ENCODE data around the gene ANK2. TPM values are rescaled to one million over a fixed set of nuclear protein-coding genes. Genes with fewer than 3 reads are reported as not detected.
A peak's percentile ranks its signal among the peaks of the same experiment; 100 is the strongest.

ANK2 gene
- total and polyA plus RNA-seq, 2 of the 13 experiments (the other 11 are each of a cell fraction or from before 2014, with no cell fraction given): 2.7 to 15.1 TPM

DNA sequence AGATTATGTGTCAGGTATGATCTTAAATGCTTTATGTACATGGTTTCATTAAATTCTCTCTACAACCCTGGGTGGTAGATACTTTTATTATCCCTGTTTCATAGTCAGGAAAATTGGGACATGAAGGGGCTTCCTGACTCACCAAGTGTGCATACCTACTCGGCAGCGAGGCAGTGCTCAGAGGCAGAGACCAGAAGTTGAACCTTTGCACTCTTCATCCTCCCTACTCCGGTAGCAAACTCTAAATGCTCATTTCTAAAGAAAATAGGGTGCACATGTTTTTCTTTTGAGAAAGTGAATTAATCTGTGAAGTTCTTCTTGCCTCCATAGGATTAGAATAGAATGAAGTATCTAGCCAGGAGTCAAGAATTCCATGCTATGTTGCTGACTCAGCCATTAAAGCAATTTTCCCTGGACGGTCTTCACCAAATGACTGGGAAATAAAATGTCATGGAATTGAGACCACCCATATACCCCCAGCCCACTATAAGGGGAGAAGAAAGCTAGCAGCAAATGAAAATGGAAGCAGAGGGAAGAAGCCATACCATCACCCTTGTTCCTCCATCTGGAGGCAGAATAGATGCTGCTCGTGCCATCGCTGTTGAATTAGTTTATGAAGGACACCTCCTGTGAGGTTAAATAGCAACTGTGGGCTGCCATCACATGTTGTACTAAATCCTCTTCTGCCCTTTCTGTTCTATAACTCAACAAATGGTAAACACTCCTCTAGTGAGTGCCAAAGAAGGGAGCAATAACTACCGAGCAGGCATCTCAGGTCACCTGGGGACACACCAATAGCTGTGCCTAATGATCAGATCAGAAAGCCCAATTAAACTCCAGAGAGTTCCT, 356.6 kb downstream of the ANK2 start (continued):
- TF ChIP-seq HHEX (CRISPR knock-in tag; IDR thresholded peaks at IDR 0.05): no peak
- TF ChIP-seq NFKBIZ (CRISPR knock-in tag; IDR thresholded peaks at IDR 0.05): no peak
- no peak for TF ChIP-seq CBX1 (IDR thresholded peaks at IDR 0.05; ENCODE audit: low read depth)
- TF ChIP-seq, protein P1, sequence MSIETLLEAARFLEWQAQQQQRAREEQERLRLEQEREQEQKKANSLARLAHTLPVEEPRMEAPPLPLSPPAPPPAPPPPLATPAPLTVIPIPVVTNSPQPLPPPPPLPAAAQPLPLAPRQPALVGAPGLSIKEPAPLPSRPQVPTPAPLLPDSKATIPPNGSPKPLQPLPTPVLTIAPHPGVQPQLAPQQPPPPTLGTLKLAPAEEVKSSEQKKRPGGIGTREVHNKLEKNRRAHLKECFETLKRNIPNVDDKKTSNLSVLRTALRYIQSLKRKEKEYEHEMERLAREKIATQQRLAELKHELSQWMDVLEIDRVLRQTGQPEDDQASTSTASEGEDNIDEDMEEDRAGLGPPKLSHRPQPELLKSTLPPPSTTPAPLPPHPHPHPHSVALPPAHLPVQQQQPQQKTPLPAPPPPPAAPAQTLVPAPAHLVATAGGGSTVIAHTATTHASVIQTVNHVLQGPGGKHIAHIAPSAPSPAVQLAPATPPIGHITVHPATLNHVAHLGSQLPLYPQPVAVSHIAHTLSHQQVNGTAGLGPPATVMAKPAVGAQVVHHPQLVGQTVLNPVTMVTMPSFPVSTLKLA (IDR thresholded peaks at IDR 0.05): no peak
- TF ChIP-seq ZNF292 (CRISPR knock-in tag; IDR thresholded peaks at IDR 0.05; ENCODE audit: borderline replicate concordance, low read depth): no peak

DNA sequence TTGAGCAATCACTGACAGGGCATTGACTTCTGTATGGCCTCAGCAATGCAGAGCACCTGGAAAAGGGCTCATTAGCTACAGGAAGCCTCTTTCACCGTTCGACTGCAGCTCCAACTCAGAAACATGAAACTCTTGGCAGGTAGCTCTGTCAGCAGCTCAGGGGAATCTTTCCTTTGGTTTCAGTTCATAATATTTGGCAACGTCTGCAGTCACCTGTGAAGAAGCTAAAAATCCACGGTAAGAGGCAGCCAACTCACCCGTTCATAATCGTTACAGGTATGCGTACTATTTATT, 357.2 kb downstream of the ANK2 start:
- WGBS (ENCODE audit: low lambda C conversion rate): 11% methylated on average over 7 of the region's 7 CpGs
- in situ Hi-C loops (cut with HindIII; ENCODE audit: extremely low pct_ligation_motif_present, low pct_unique_long_range_greater_than_20kb): no loop called here
- H3K27ac ChIP-seq (ENCODE audit: extremely low read length, insufficient read depth, low read length): peak overlapping the region; percentile 4
- no TSS peak for BruUV-seq (replicated peaks)
- H3K4me3 ChIP-seq (replicated peaks in 1 of 3; ENCODE audit: insufficient read depth in 1 of 3, low read depth in 2 of 3, low read length in 3 of 3): peak overlapping the region in 2 of 3 experiments; percentile 11 to 13; a peak in 1 of 6 replicates
- FAIRE-seq (no peak), ATAC-seq (0 out of 3 replicates have a peak, but pooled peaks have one; percentile 7), DNase-seq (ENCODE audit: low spot score) (no peak)
- H3K9me3 ChIP-seq (ENCODE audit: low read length): no peaks in the 10 kb centered on the region
- intact Hi-C loops (cut with micrococcal nuclease; ENCODE audit: unreplicated experiment): no loop called here
- H3K4me1 ChIP-seq (ENCODE audit: insufficient read depth, low read length): peaks cover 56% of the 10 kb centered on the region
- no peaks in the 10 kb centered on the region for H4K20me1 ChIP-seq (ENCODE audit: insufficient read depth, low read length)
- no peaks in the 10 kb centered on the region for H3K79me2 ChIP-seq (ENCODE audit: insufficient read depth, low read length)
- no peaks in the 10 kb centered on the region for H3K27me3 ChIP-seq (ENCODE audit: control insufficient read depth in 1 of 2, insufficient read depth in 2 of 2, low read length in 2 of 2)
- ChIA-PET CTCF (ENCODE audit: low intra/inter-chr PET ratio, low total read pairs) (no interaction called here), POLR2A (no interaction called here)
- H2AFZ ChIP-seq (ENCODE audit: low read length): no peak overlapping the region
- 0 out of 2 replicates have a peak overlapping the region, but pooled peaks have one; percentile 5 for H3K9ac ChIP-seq (ENCODE audit: insufficient read depth, low read depth, low read length)
- peak overlapping the region; percentile 65 for H3K4me2 ChIP-seq (ENCODE audit: low read depth, low read length)
- TF ChIP-seq RAD51 (IDR thresholded peaks at IDR 0.05; ENCODE audit: borderline replicate concordance): no peak
- TF ChIP-seq KLF12 (CRISPR knock-in tag; IDR thresholded peaks at IDR 0.05; ENCODE audit: borderline replicate concordance): no peak
- TF ChIP-seq PITX1 (CRISPR knock-in tag; IDR thresholded peaks at IDR 0.05): no peak
- TF ChIP-seq ZNF260 (CRISPR knock-in tag; IDR thresholded peaks at IDR 0.05; ENCODE audit: borderline replicate concordance, low read depth): no peak
- TF ChIP-seq IKZF1 (IDR thresholded peaks at IDR 0.05): no peak
- no peak for TF ChIP-seq PAWR (CRISPR knock-in tag; IDR thresholded peaks at IDR 0.05; ENCODE audit: borderline replicate concordance)
- TF ChIP-seq THYN1 (CRISPR knock-in tag; IDR thresholded peaks at IDR 0.05; ENCODE audit: borderline replicate concordance, low read depth): no peak
- no peak for TF ChIP-seq HOXA5 (CRISPR knock-in tag; IDR thresholded peaks at IDR 0.05)
- TF ChIP-seq, protein P2, sequence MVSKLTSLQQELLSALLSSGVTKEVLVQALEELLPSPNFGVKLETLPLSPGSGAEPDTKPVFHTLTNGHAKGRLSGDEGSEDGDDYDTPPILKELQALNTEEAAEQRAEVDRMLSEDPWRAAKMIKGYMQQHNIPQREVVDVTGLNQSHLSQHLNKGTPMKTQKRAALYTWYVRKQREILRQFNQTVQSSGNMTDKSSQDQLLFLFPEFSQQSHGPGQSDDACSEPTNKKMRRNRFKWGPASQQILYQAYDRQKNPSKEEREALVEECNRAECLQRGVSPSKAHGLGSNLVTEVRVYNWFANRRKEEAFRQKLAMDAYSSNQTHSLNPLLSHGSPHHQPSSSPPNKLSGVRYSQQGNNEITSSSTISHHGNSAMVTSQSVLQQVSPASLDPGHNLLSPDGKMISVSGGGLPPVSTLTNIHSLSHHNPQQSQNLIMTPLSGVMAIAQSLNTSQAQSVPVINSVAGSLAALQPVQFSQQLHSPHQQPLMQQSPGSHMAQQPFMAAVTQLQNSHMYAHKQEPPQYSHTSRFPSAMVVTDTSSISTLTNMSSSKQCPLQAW (CRISPR knock-in tag; IDR thresholded peaks at IDR 0.05): no peak
- TF ChIP-seq NFYB (CRISPR knock-in tag; IDR thresholded peaks at IDR 0.05): no peak
- TF ChIP-seq ZMYM2 (CRISPR knock-in tag; IDR thresholded peaks at IDR 0.05): no peak
- TF ChIP-seq ETV5 (CRISPR knock-in tag; IDR thresholded peaks at IDR 0.05; ENCODE audit: borderline replicate concordance): no peak
- TF ChIP-seq, protein P3, sequence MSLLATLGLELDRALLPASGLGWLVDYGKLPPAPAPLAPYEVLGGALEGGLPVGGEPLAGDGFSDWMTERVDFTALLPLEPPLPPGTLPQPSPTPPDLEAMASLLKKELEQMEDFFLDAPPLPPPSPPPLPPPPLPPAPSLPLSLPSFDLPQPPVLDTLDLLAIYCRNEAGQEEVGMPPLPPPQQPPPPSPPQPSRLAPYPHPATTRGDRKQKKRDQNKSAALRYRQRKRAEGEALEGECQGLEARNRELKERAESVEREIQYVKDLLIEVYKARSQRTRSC (CRISPR knock-in tag; IDR thresholded peaks at IDR 0.05; ENCODE audit: low read depth): no peak
- no peak for TF ChIP-seq ZNF274 (CRISPR knock-in tag; IDR thresholded peaks at IDR 0.05)
- H3K36me3 ChIP-seq (replicated peaks in 1 of 2; ENCODE audit: control insufficient read depth in 1 of 2, insufficient read depth in 2 of 2, low read length in 2 of 2): no peaks in the 10 kb centered on the region
